HepG2 (cell line): Measurements from ENCODE around the gene CHML. TPM values are rescaled to one million over a fixed set of nuclear protein-coding genes. Genes with fewer than 3 reads are reported as not detected.

Source experiments
- ATAC-seq: fragments of 200-7000 bp; cut with Tn5 transposase; 3 replicates; pipeline ENCODE4 v1.9.1; 2020; ENCODE audit warnings: mild to moderate bottlenecking, moderate library complexity
- BruUV-seq: library from RNA; stranded (reverse); fragments of 400-500 nt; replicated peaks from 2 replicates; lab custom pipeline; 2021; lab: Mats Ljungman, UMichigan
- CTCF ChIA-PET: fragments of 300-600 bp; formaldehyde crosslinking; extraction: SDS; loops from one replicate; lab custom pipeline; 2021; ENCODE audit warnings: low total read pairs, inconsistent platforms, low intra/inter-chr PET ratio; lab: Yijun Ruan, JAX
- POLR2A ChIA-PET: fragments of 350-600 bp; sonication (Branson Sonifier 250); formaldehyde crosslinking; loops from one replicate; lab custom pipeline; 2020; ENCODE audit warnings: antibody characterized with exemption, inconsistent platforms; lab: Yijun Ruan, JAX
- DNase-seq: peaks from one replicate; pipeline ENCODE4 v3.0.0-alpha.2; 2015; ENCODE audit warnings: low spot score
- FAIRE-seq: peaks from 3 replicates; lab custom pipeline; 2011; peaks lifted over from hg19 to GRCh38; lab: Jason Lieb, UNC
- H2AFZ ChIP-seq: one replicate; pipeline ENCODE4 v1.6.1; 2011; ENCODE audit warnings: low read length, inconsistent platforms
- H3K27ac ChIP-seq: fragments of 300-600 bp; 3 replicates; pipeline ENCODE4 v1.8.0; 2011; ENCODE audit warnings: mixed run types, mild to moderate bottlenecking, mixed read lengths, low read length, inconsistent platforms; ENCODE audit not compliant: insufficient read depth; ENCODE audit errors: extremely low read length
- H3K27me3 ChIP-seq, 2 experiments: fragments of 200-600 bp in 1 of 2; 2 replicates in 1 of 2; 3 replicates in 1 of 2; pipeline versions ENCODE4 v1.6.0 to v1.8.0; 2011; ENCODE audit warnings: low read length in 2 of 2, mild to moderate bottlenecking in 2 of 2, moderate library complexity in 2 of 2, inconsistent platforms in 1 of 2; ENCODE audit not compliant: insufficient read depth in 2 of 2, control insufficient read depth in 1 of 2
- H3K36me3 ChIP-seq, 2 experiments: fragments of 200-600 bp in 1 of 2; replicated peaks in 1 of 2; 2 replicates in 1 of 2; 3 replicates in 1 of 2; pipeline versions ENCODE4 v1.5.1 to v1.8.0; 2011; ENCODE audit warnings: low read length in 2 of 2, inconsistent platforms in 1 of 2; ENCODE audit not compliant: insufficient read depth in 2 of 2, control insufficient read depth in 1 of 2
- H3K4me1 ChIP-seq: 2 replicates; pipeline ENCODE4 v1.5.1; 2012; ENCODE audit warnings: low read length, inconsistent platforms; ENCODE audit not compliant: insufficient read depth
- H3K4me2 ChIP-seq: 2 replicates; pipeline ENCODE4 v1.6.0; 2011; ENCODE audit warnings: low read depth, low read length, inconsistent platforms
- H3K4me3 ChIP-seq, 3 experiments: fragments of 200-600 bp in 1 of 3; sonication (generic), shearing (Covaris generic) in 1 of 3; replicated peaks in 1 of 3; 2 replicates each; pipeline ENCODE4 v1.5.1; 2011 to 2016; ENCODE audit warnings: low read length in 3 of 3, inconsistent platforms in 2 of 3, low read depth in 2 of 3, mild to moderate bottlenecking in 2 of 3, control low read depth in 1 of 3, mixed read lengths in 1 of 3; ENCODE audit not compliant: insufficient read depth in 1 of 3
- H3K79me2 ChIP-seq: one replicate; pipeline ENCODE4 v1.6.1; 2011; ENCODE audit warnings: low read length, inconsistent platforms; ENCODE audit not compliant: insufficient read depth
- H3K9ac ChIP-seq: 2 replicates; pipeline ENCODE4 v1.6.0; 2011; ENCODE audit warnings: mild to moderate bottlenecking, low read depth, low read length, inconsistent platforms; ENCODE audit not compliant: insufficient read depth
- H3K9me3 ChIP-seq: 2 replicates; pipeline ENCODE4 v1.5.1; 2012; ENCODE audit warnings: mild to moderate bottlenecking, low read length
- H4K20me1 ChIP-seq: 2 replicates; pipeline ENCODE4 v1.6.0; 2011; ENCODE audit warnings: inconsistent platforms, mild to moderate bottlenecking, low read length, moderate library complexity; ENCODE audit not compliant: insufficient read depth
- ATM ChIP-seq: fragments of 450-650 bp; IDR thresholded peaks from 2 replicates; pipeline ENCODE4 v1.7.1; 2017; ENCODE audit warnings: mild to moderate bottlenecking, borderline replicate concordance
- EHMT2 ChIP-seq: fragments of 200-600 bp; sonication (generic); IDR thresholded peaks from 2 replicates; pipeline ENCODE4 v1.7.0; 2017; ENCODE audit warnings: antibody characterized with exemption, low read depth, low read length, borderline replicate concordance
- EP300 ChIP-seq, 3 experiments: sonication (generic) in 1 of 3; formaldehyde crosslinking in 1 of 3; IDR thresholded peaks; 2 replicates each; pipeline versions ENCODE4 v1.5.1 to v1.6.1; 2011 to 2020; ENCODE audit warnings: low read depth in 2 of 3, low read length in 2 of 3, borderline replicate concordance in 1 of 3, improper control_type of control experiment in 1 of 3, mild to moderate bottlenecking in 1 of 3, missing genetic modification reagents in 1 of 3, moderate library complexity in 1 of 3
- HNF4A ChIP-seq: sonication (generic); formaldehyde crosslinking; IDR thresholded peaks from 2 replicates; pipeline ENCODE4 v1.4.0; 2020; ENCODE audit warnings: missing genetic modification reagents
- MAF1 ChIP-seq: sonication (generic); formaldehyde crosslinking; IDR thresholded peaks from 2 replicates; pipeline ENCODE4 v1.5.0; 2020; ENCODE audit warnings: missing genetic modification reagents, borderline replicate concordance
- SNAI1 ChIP-seq: sonication (generic); formaldehyde crosslinking; IDR thresholded peaks from 2 replicates; pipeline ENCODE4 v1.5.0; 2020; ENCODE audit warnings: mild to moderate bottlenecking, missing genetic modification reagents, borderline replicate concordance
- TBX2 ChIP-seq: sonication (generic); formaldehyde crosslinking; IDR thresholded peaks from 2 replicates; pipeline ENCODE4 v1.5.0; 2020; ENCODE audit warnings: missing genetic modification reagents, mild to moderate bottlenecking, borderline replicate concordance
- TOE1 ChIP-seq: sonication (generic); formaldehyde crosslinking; IDR thresholded peaks from 2 replicates; pipeline ENCODE4 v1.4.0; 2020; ENCODE audit warnings: mild to moderate bottlenecking, missing genetic modification reagents
- ZBTB8A ChIP-seq: sonication (generic); formaldehyde crosslinking; IDR thresholded peaks from 2 replicates; pipeline ENCODE4 v1.4.0; 2020; ENCODE audit warnings: mild to moderate bottlenecking, low read depth, missing genetic modification reagents, borderline replicate concordance
- ZFP36L2 ChIP-seq: sonication (generic); formaldehyde crosslinking; IDR thresholded peaks from 2 replicates; pipeline ENCODE4 v1.4.0; 2020; ENCODE audit warnings: missing genetic modification reagents
- ZFP82 ChIP-seq: sonication (generic); formaldehyde crosslinking; IDR thresholded peaks from 2 replicates; pipeline ENCODE4 v1.5.1; 2020; ENCODE audit warnings: mild to moderate bottlenecking, missing genetic modification reagents, borderline replicate concordance
- ZNF441 ChIP-seq: sonication (generic); formaldehyde crosslinking; IDR thresholded peaks from 2 replicates; pipeline ENCODE4 v1.7.0; 2021; ENCODE audit warnings: missing genetic modification reagents, borderline replicate concordance
- ZNF562 ChIP-seq: sonication (generic); formaldehyde crosslinking; IDR thresholded peaks from 2 replicates; pipeline ENCODE4 v1.8.0; 2022; ENCODE audit warnings: missing genetic modification reagents, borderline replicate concordance
- WGBS: methylation state at CpG from one replicate; pipeline ENCODE4 v1.1.6; 2017; ENCODE audit warnings: low lambda C conversion rate; 5-methylcytosine and 5-hydroxymethylcytosine counted together
- in situ Hi-C: cut with HindIII; loops from 2 replicates; pipeline ENCODE4 v1.10.0; 2017; ENCODE audit warnings: low pct_unique_long_range_greater_than_20kb; ENCODE audit not compliant: extremely low pct_ligation_motif_present
- intact Hi-C: fragments of 100-400 bp; cut with micrococcal nuclease; formaldehyde crosslinking; loops from one replicate; pipeline ENCODE4 v1.10.0; 2022; ENCODE audit not compliant: unreplicated experiment
- polyA plus RNA-seq, 8 experiments: library from polyadenylated mRNA; depleted of rRNA in 3 of 8; stranded (reverse) in 7 of 8; unstranded in 1 of 8; fragments of >200 nt; fragmentation: Illumina TruSeq in 4 of 8; extraction: Trizol in 4 of 8; gene quantifications; 2 replicates each; pipeline versions ENCODE4 v1.2.1 to v1.2.3, GENCODE V29; 2011 to 2016; ENCODE audit warnings: low read depth in 4 of 8, missing spikeins in 1 of 8, mixed read lengths in 1 of 8; ENCODE audit not compliant: insufficient read depth in 1 of 8
- total RNA-seq, 5 experiments: library from RNA; depleted of rRNA; stranded (reverse); fragments of >200 nt; fragmentation: Illumina TruSeq; extraction: Trizol; gene quantifications; 2 replicates each; pipeline ENCODE4 v1.2.3, GENCODE V29; 2016; ENCODE audit warnings: low read depth in 1 of 5
- TF ChIP-seq, protein P1 (sequence below): sonication (generic); formaldehyde crosslinking; IDR thresholded peaks from 2 replicates; pipeline ENCODE4 v1.4.0; 2020; ENCODE audit warnings: missing genetic modification reagents, borderline replicate concordance

Gene CHML
- total and polyA plus RNA-seq, 2 of the 13 experiments (the other 11 are each of a cell fraction or from before 2014, with no cell fraction given): 5.2 to 16.7 TPM

DNA sequence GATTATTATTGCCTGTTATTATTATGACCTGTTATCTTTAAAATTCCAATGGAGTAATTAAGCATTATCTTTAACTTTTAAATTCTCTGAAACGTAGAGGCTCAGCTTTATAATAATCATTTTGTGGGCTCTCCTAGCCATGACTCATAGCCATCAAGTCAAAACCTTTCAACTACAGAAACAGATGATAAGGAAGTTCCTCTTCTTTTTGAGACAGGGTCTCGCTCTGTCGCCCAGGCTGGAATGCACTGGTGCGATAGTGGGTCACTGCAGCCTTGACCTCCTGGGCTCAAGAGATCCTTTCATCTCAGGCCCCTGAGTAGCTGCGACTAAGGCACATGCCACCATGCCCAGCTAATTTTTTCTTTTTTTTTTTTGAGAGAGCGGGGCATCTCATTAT lies 43.5 kb downstream of the CHML start:
- in situ Hi-C loops: no loop called here
- no TSS peak for BruUV-seq
- H3K79me2 ChIP-seq: no peaks in the 10 kb centered on the region
- intact Hi-C loops: no loop called here
- no peak overlapping the region for H3K4me2 ChIP-seq
- POLR2A ChIA-PET: no interaction called here
- no peaks in the 10 kb centered on the region for H4K20me1 ChIP-seq
- CTCF ChIA-PET: no interaction called here
- no peak overlapping the region for H2AFZ ChIP-seq
- no peaks in the 10 kb centered on the region; a peak in 1 of 5 replicates for H3K27me3 ChIP-seq
- no peaks in the 10 kb centered on the region; a peak in 2 of 5 replicates for H3K36me3 ChIP-seq
- no peak overlapping the region for H3K27ac ChIP-seq
- WGBS: 97% methylated on average over 5 of the region's 6 CpGs
- H3K4me3 ChIP-seq: no peak overlapping the region
- no peak for FAIRE-seq
- no peak for DNase-seq
- no peak for ATAC-seq
- H3K9me3 ChIP-seq: no peaks in the 10 kb centered on the region
- TF ChIP-seq, protein P1, sequence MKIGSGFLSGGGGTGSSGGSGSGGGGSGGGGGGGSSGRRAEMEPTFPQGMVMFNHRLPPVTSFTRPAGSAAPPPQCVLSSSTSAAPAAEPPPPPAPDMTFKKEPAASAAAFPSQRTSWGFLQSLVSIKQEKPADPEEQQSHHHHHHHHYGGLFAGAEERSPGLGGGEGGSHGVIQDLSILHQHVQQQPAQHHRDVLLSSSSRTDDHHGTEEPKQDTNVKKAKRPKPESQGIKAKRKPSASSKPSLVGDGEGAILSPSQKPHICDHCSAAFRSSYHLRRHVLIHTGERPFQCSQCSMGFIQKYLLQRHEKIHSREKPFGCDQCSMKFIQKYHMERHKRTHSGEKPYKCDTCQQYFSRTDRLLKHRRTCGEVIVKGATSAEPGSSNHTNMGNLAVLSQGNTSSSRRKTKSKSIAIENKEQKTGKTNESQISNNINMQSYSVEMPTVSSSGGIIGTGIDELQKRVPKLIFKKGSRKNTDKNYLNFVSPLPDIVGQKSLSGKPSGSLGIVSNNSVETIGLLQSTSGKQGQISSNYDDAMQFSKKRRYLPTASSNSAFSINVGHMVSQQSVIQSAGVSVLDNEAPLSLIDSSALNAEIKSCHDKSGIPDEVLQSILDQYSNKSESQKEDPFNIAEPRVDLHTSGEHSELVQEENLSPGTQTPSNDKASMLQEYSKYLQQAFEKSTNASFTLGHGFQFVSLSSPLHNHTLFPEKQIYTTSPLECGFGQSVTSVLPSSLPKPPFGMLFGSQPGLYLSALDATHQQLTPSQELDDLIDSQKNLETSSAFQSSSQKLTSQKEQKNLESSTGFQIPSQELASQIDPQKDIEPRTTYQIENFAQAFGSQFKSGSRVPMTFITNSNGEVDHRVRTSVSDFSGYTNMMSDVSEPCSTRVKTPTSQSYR (CRISPR knock-in tag): no peak
- TF ChIP-seq ZFP82 (CRISPR knock-in tag) (no peak), SNAI1 (no peak), EHMT2 (no peak), ZNF562 (no peak), MAF1 (no peak), ZNF441 (no peak), TBX2 (no peak), ATM (no peak), ZFP36L2 (CRISPR knock-in tag) (no peak), EP300 (IDR thresholded peaks at IDR 0.05; ENCODE audit: low read depth in 2 of 2, low read length in 2 of 2) (no peak), EP300 (CRISPR knock-in tag; IDR thresholded peaks at IDR 0.05; ENCODE audit: borderline replicate concordance) (no peak), TOE1 (CRISPR knock-in tag) (no peak), HNF4A (CRISPR knock-in tag) (no peak), ZBTB8A (CRISPR knock-in tag) (no peak)
- H3K4me1 ChIP-seq: no peaks in the 10 kb centered on the region
- H3K9ac ChIP-seq: no peak overlapping the region
